Measurements from ENCODE around the gene ATF6B. TPM values are rescaled to one million over a fixed set of nuclear protein-coding genes. Genes with fewer than 3 reads are reported as not detected.

ATF6B gene
- total and polyA plus RNA-seq, 2 of the 13 experiments (the other 11 are each of a cell fraction or from before 2014, with no cell fraction given): 18.1 to 44.0 TPM

DNA sequence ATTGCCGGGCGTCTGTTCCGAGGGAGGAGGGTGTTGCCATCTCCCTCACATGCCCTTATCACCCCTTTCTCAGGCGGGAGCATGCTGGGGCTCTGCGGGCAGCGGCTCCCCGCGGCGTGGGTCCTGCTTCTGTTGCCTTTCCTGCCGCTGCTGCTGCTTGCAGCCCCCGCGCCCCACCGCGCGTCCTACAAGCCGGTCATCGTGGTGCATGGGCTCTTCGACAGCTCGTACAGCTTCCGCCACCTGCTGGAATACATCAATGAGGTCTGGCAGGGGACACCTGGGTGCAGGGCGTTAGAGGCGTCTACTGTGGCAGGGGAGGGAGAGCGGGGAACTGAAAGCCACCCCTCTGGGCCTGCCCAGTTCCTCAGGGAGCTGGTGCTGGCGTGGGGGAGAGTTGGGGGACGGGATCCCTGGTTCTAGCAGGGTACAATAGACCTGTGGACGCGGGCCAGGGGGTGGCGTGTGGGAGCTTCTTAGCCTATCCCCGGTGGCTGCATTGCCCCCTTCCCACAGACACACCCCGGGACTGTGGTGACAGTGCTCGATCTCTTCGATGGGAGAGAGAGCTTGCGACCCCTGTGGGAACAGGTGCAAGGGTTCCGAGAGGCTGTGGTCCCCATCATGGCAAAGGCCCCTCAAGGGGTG lies 26.6 kb upstream of the ATF6B start (continued):
- TF ChIP-seq, protein P1, sequence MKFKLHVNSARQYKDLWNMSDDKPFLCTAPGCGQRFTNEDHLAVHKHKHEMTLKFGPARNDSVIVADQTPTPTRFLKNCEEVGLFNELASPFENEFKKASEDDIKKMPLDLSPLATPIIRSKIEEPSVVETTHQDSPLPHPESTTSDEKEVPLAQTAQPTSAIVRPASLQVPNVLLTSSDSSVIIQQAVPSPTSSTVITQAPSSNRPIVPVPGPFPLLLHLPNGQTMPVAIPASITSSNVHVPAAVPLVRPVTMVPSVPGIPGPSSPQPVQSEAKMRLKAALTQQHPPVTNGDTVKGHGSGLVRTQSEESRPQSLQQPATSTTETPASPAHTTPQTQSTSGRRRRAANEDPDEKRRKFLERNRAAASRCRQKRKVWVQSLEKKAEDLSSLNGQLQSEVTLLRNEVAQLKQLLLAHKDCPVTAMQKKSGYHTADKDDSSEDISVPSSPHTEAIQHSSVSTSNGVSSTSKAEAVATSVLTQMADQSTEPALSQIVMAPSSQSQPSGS (CRISPR knock-in tag; IDR thresholded peaks at IDR 0.05): no peak
- TF ChIP-seq IRF2 (CRISPR knock-in tag; IDR thresholded peaks at IDR 0.05): peak; percentile 73
- no peak for TF ChIP-seq CREB1 (IDR thresholded peaks at IDR 0.05)
- TF ChIP-seq CREB1 (CRISPR knock-in tag; IDR thresholded peaks at IDR 0.05): no peak
- TF ChIP-seq FUBP1 (CRISPR knock-in tag; IDR thresholded peaks at IDR 0.05; ENCODE audit: borderline replicate concordance): 0 out of 2 replicates have a peak, but pooled peaks have one; percentile 17
- TF ChIP-seq ZNF276 (CRISPR knock-in tag; IDR thresholded peaks at IDR 0.05; ENCODE audit: low read depth): no peak
- TF ChIP-seq THYN1 (CRISPR knock-in tag; IDR thresholded peaks at IDR 0.05; ENCODE audit: borderline replicate concordance, low read depth): no peak
- TF ChIP-seq ATF3 (CRISPR knock-in tag; IDR thresholded peaks at IDR 0.05): no peak; the same call in 1 of the 2 replicates
- peak; percentile 84; the same call in 1 of the 2 replicates for TF ChIP-seq ZNF598 (CRISPR knock-in tag; IDR thresholded peaks at IDR 0.05; ENCODE audit: borderline replicate concordance)
- no peak for TF ChIP-seq ZFP62 (CRISPR knock-in tag; IDR thresholded peaks at IDR 0.05)
- TF ChIP-seq ZNF747 (CRISPR knock-in tag; IDR thresholded peaks at IDR 0.05; ENCODE audit: borderline replicate concordance): 0 out of 2 replicates have a peak, but pooled peaks have one; percentile 23
- no peak; the same call in 1 of the 2 replicates for TF ChIP-seq HOXA9 (CRISPR knock-in tag; IDR thresholded peaks at IDR 0.05; ENCODE audit: borderline replicate concordance)
- TF ChIP-seq ZNF841 (CRISPR knock-in tag; IDR thresholded peaks at IDR 0.05; ENCODE audit: borderline replicate concordance): no peak
- TF ChIP-seq SRF (IDR thresholded peaks at IDR 0.05; ENCODE audit: low read depth, low read length): no peak
- peak; percentile 48 for TF ChIP-seq ETV5 (CRISPR knock-in tag; IDR thresholded peaks at IDR 0.05; ENCODE audit: borderline replicate concordance)
- TF ChIP-seq, protein P2, sequence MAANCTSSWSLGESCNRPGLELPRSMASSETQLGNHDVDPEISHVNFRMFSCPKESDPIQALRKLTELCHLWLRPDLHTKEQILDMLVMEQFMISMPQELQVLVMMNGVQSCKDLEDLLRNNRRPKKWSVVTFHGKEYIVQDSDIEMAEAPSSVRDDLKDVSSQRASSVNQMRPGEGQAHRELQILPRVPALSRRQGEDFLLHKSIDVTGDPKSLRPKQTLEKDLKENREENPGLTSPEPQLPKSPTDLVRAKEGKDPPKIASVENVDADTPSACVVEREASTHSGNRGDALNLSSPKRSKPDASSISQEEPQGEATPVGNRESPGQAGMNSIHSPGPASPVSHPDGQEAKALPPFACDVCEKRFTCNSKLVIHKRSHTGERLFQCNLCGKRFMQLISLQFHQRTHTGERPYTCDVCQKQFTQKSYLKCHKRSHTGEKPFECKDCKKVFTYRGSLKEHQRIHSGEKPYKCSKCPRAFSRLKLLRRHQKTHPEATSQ (CRISPR knock-in tag; IDR thresholded peaks at IDR 0.05; ENCODE audit: borderline replicate concordance): no peak
- TF ChIP-seq PAF1 (CRISPR knock-in tag; IDR thresholded peaks at IDR 0.05): no peak
- peak; percentile 43; the same call in 1 of the 2 replicates for TF ChIP-seq HIC2 (CRISPR knock-in tag; IDR thresholded peaks at IDR 0.05; ENCODE audit: low read depth)
- TF ChIP-seq ZNF552 (CRISPR knock-in tag; IDR thresholded peaks at IDR 0.05; ENCODE audit: borderline replicate concordance): peak; percentile 71
- no peak for TF ChIP-seq KLF11 (CRISPR knock-in tag; IDR thresholded peaks at IDR 0.05)

All from HepG2 (cell line).